K562 (cell line): Measurements from ENCODE around the gene C1orf74. TPM values are rescaled to one million over a fixed set of nuclear protein-coding genes. Genes with fewer than 3 reads are reported as not detected.

Experiments used
- CHD7 ChIP-seq: fragments of 200-600 bp; sonication (generic); IDR thresholded peaks from one replicate; pipeline ENCODE4 v1.6.1; 2012; ENCODE audit warnings: mild to moderate bottlenecking, low read depth, low read length, inconsistent platforms
- KLF16 ChIP-seq: IDR thresholded peaks from 2 replicates; pipeline ENCODE4 v1.6.1; 2016; ENCODE audit warnings: antibody characterized with exemption
- SRSF9 ChIP-seq: fragments of 200-400 bp; formaldehyde crosslinking; IDR thresholded peaks from 2 replicates; pipeline ENCODE4 v1.6.1; 2017; ENCODE audit warnings: low read depth, low read length, borderline replicate concordance
- TSC22D4 ChIP-seq: fragments of 450-650 bp; IDR thresholded peaks from 2 replicates; pipeline ENCODE4 v1.6.1; 2016; ENCODE audit warnings: missing genetic modification characterization, missing biosample characterization, control low read depth
- polyA plus RNA-seq, 8 experiments: library from polyadenylated mRNA; depleted of rRNA in 4 of 8; stranded (reverse) in 5 of 8; unstranded in 3 of 8; fragments of >200 nt; fragmentation: Nextera tagmentation in 2 of 8; fragmentation: Illumina TruSeq in 1 of 8; extraction: Ambion mirVana in 2 of 8; extraction: Trizol in 1 of 8; gene quantifications; 2 replicates each; pipeline versions ENCODE4 v1.2.1 to v1.2.3, GENCODE V29; 2011 to 2014; ENCODE audit warnings: inconsistent platforms in 1 of 8, missing spikeins in 1 of 8
- total RNA-seq, 7 experiments: library from RNA; depleted of rRNA in 6 of 7; stranded (reverse); fragments of >200 nt in 6 of 7; fragmentation: Illumina TruSeq in 2 of 7; extraction: Trizol in 2 of 7; gene quantifications; 2 replicates each; pipeline versions ENCODE4 v1.2.1 to v1.2.3, GENCODE V29; 2011 to 2021; ENCODE audit warnings: low replicate concordance in 1 of 7

The C1orf74 gene
- total and polyA plus RNA-seq, 9 of the 15 experiments (the other 6 are each of a cell fraction or from before 2014, with no cell fraction given) = 4.0 to 7.6 (median 5.7) TPM

- TF ChIP-seq SRSF9 (no peak), TSC22D4 (tag) (no peak), CHD7 (no peak), KLF16 (no peak)
Measured at GRCh38 chr1:209808059-209808581, 23.8 kb upstream of the C1orf74 start (continued).
